ENCODE results near the gene PLCB2.

The PLCB2 gene

GRCh38 chr15:40340740-40341400 lies 33.1 kb upstream of the PLCB2 start, which contains the start of gene CCDC9B:
CCDC9B (minus strand) TSS chr15:40340939; CDS start chr15:40340819, 120 bp downstream.
- no peak for DNase-seq

GRCh38 chr15:40340038-40340739 lies 32.5 kb upstream of the PLCB2 start:
- no peak for DNase-seq

- DNase-seq: no peak
These were observed 31.8 kb upstream of the PLCB2 start for GRCh38 chr15:40339621-40339945.

- no peak for DNase-seq
These were observed 31.3 kb upstream of the PLCB2 start for GRCh38 chr15:40338921-40339620.

- DNase-seq: peak; percentile 81
These were observed 30.4 kb upstream of the PLCB2 start for GRCh38 chr15:40338041-40338657.

- DNase-seq: no peak
These were observed 29.9 kb upstream of the PLCB2 start for GRCh38 chr15:40337597-40337996.

- no peak for DNase-seq
These were observed 29.0 kb upstream of the PLCB2 start for GRCh38 chr15:40336744-40337122.

- DNase-seq: no peak
These were observed 28.4 kb upstream of the PLCB2 start for GRCh38 chr15:40335938-40336743.

GRCh38 chr15:40334941-40335795 lies 27.4 kb upstream of the PLCB2 start:
- no peak for DNase-seq

GRCh38 chr15:40334541-40334940 lies 26.8 kb upstream of the PLCB2 start:
- no peak for DNase-seq

- DNase-seq: no peak
These were observed 26.3 kb upstream of the PLCB2 start for GRCh38 chr15:40333922-40334492.

GRCh38 chr15:40332113-40332781 lies 24.5 kb upstream of the PLCB2 start:
- no peak for DNase-seq

- DNase-seq: no peak
These were observed 23.9 kb upstream of the PLCB2 start for GRCh38 chr15:40331637-40332036.

GRCh38 chr15:40331026-40331425 lies 23.3 kb upstream of the PLCB2 start:
- no peak for DNase-seq

GRCh38 chr15:40330368-40330836 lies 22.7 kb upstream of the PLCB2 start:
- DNase-seq: no peak

- no peak for DNase-seq
These were observed 22.1 kb upstream of the PLCB2 start for GRCh38 chr15:40329804-40330203.

GRCh38 chr15:40328751-40329150 lies 21.0 kb upstream of the PLCB2 start:
- no peak for DNase-seq

GRCh38 chr15:40328176-40328575 lies 20.4 kb upstream of the PLCB2 start:
- no peak for DNase-seq

GRCh38 chr15:40327457-40327856 lies 19.7 kb upstream of the PLCB2 start:
- no peak for DNase-seq

- DNase-seq: no peak
These were observed 18.0 kb upstream of the PLCB2 start for GRCh38 chr15:40325700-40326099.

- DNase-seq: no peak
These were observed 17.5 kb upstream of the PLCB2 start for GRCh38 chr15:40325188-40325587.
